LoVo (cell line): ENCODE data around the gene LNP1.
A peak's percentile ranks its signal among the peaks of the same experiment; 100 is the strongest.
"Not testable (repeated sequence)": the region's sequence is repeated elsewhere in the genome, so short reads cannot be mapped to it uniquely, and the experiment has no call there.

Experiments used
- DNase-seq: peaks from one replicate; pipeline ENCODE4 v3.0.0-alpha.2; 2016; ENCODE audit warnings: low spot score

LNP1 gene

GRCh38 chr3:100478521-100478920, 77.2 kb downstream of the LNP1 start:
- DNase-seq: not testable (repeated sequence)

- no peak for DNase-seq
These were observed 78.7 kb downstream of the LNP1 start for GRCh38 chr3:100480081-100480480.

DNA sequence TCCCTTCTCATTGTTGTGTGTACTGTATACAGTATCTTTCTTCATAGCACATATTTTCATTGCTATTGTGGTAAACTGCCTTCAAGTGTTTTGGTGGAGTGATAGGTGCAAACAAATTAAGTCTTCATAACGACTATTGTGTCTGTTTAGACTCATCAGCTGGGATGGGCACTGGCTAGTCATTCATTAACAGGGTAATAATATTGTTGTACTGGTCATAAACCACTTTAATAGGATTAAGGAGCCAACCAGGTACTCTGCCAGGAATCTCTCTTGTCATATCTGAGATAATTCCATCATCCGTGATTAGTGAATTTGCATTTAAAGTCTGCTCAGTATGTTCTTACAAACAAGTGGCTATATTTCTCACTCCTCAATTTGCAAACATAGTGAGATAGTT, 80.8 kb downstream of the LNP1 start:
- DNase-seq: no peak

DNA sequence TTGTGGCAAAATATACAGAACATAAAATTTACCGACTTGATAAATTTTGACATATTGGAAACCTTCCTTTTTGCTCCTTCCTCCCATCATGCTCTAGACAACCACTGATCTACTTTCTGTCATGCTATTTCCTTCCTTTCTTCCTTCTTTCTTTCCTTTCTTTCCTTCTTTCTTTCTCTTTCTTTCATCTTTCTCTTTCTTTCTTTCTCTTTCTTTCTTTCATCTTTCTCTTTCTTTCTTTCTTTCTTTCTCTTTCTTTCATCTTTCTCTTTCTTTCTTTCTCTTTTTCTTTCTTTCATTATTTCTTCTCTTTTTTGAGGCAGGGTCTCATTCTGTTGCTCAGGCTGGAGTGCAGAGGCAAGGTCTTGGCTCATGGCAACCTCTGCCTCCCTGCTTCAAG, 82.2 kb downstream of the LNP1 start:
- DNase-seq: no peak

DNA sequence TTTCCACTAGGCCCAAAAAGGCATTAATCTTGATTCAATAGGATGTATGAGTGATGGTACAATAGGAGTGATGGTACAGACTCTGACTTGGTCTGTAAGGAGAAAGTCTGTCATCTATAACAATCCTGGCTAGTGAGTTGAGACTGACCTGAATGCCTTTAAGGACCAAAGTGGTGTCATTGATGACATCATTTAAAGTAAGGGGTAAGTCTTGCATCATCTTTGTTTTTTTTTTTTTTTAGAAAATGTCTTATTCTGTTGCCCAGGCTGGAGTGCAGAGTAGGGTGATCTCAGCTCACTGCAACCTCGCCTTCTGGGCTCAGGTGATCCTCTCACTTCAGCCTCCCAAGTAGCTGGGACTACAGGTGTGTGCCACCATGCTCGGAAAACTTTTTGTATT, 85.5 kb downstream of the LNP1 start:
- no peak for DNase-seq

DNA sequence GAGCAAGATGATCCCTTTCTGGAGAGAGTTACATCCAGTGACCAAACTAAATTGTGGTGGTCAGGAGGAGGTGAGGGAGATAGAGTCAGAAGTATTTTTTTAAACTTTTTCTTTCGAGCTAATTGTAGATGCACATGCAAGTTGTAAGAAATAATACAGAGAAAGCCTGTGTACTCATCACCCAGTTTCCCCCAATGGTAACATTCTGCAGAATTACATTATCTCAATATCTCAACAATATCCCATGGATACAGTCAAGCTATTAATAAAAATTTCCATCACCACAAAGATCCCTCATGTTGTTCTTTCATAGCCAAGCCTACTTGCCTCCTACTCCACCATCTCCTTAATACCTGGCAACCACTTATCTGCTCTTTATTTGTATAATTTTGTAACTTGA, 87.8 kb downstream of the LNP1 start:
- no peak for DNase-seq

GRCh38 chr3:100492059-100493006, 91.0 kb downstream of the LNP1 start, which contains the start of gene TMEM45A:
Gene TMEM45A, plus strand, starts transcription at chr3:100492619. Its CDS starts 62,593 bp downstream, at chr3:100555212.
- DNase-seq: peak; percentile 94

GRCh38 chr3:100496711-100497261, 95.4 kb downstream of the LNP1 start:
- DNase-seq: no peak

DNA sequence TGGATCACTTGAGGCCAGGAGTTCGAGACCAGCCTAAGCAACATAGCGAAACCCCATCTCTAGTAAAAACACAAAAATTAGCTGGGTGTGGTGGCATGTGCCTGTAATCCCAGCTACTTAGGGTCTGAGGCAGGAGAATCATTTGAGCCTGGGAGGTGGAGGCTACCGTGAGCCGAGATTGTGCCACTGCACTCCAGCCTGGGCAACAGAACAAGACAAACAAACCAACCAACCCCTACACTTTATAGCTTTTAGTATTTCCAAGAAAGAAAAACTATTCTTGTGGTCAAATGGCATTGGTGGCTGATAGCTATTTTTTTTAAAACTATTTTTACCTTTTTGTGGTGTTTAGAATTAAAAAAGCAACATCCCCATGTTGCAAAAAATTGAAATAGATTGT, 98.3 kb downstream of the LNP1 start:
- DNase-seq: no peak

DNA sequence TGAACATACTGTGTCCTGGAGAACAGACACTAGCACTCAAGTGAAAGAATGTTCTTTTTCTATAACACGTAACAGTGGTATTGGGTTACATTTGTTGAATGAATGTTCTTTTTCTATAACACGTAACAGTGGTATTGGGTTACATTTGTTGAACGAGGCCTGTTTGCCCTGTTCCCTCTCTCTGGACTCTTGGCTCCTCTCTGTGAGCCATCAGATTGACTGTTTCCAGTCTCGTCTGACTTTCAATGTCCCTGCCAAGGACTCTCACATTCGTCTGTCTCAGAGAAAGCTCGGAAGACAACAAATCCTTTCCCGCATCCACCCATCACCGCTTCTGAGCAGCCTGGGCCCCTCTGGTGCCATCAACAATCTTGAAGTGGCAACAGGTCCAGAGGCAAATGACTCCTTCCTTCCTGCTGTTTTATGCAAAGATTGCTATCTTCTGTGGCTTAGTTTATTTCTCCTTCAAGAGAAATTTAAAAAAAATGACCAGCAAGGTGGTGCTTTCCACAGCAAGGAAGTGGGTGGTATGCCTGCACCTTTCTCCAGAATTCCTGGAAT, 99.1 kb downstream of the LNP1 start:
- DNase-seq: no peak

- DNase-seq: no peak
These were observed 102.1 kb downstream of the LNP1 start for GRCh38 chr3:100503448-100503847.
